ENCODE results near the gene MIEF2. TPM values are rescaled to one million over a fixed set of nuclear protein-coding genes. Genes with fewer than 3 reads are reported as not detected.
A peak's percentile ranks its signal among the peaks of the same experiment; 100 is the strongest.

MIEF2 gene
- polyA plus RNA-seq, 3 donors = 3.5 to 6.1 (median 4.9) TPM

- peaks cover 57 to 76% of the 10 kb centered on the region in 2 donors for H3K36me3 Mint-ChIP-seq
- intact Hi-C loops (cut with micrococcal nuclease) = no loop called here
- H3K27ac Mint-ChIP-seq = peak overlapping the region in 1 of 7 donors; percentile 40
- no peaks in the 10 kb centered on the region for H3K9me3 Mint-ChIP-seq
- TF ChIP-seq, protein P1, sequence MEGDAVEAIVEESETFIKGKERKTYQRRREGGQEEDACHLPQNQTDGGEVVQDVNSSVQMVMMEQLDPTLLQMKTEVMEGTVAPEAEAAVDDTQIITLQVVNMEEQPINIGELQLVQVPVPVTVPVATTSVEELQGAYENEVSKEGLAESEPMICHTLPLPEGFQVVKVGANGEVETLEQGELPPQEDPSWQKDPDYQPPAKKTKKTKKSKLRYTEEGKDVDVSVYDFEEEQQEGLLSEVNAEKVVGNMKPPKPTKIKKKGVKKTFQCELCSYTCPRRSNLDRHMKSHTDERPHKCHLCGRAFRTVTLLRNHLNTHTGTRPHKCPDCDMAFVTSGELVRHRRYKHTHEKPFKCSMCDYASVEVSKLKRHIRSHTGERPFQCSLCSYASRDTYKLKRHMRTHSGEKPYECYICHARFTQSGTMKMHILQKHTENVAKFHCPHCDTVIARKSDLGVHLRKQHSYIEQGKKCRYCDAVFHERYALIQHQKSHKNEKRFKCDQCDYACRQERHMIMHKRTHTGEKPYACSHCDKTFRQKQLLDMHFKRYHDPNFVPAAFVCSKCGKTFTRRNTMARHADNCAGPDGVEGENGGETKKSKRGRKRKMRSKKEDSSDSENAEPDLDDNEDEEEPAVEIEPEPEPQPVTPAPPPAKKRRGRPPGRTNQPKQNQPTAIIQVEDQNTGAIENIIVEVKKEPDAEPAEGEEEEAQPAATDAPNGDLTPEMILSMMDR (IDR thresholded peaks at IDR 0.05) = no peak
- peaks cover 33% of the 10 kb centered on the region for H4K20me1 ChIP-seq (ENCODE audit: insufficient read depth, low read length)
- no peak overlapping the region for H3K4me3 Mint-ChIP-seq
- H3K9ac ChIP-seq (ENCODE audit: insufficient read depth, low read length, poor library complexity, severe bottlenecking) = no peak overlapping the region
- H2AFZ ChIP-seq (ENCODE audit: insufficient read depth, low read depth, low read length, poor library complexity, severe bottlenecking) = no peak overlapping the region
- peaks cover 49 to 81% of the 10 kb centered on the region in 2 donors for H3K36me3 ChIP-seq (replicated peaks in 1 of 2; ENCODE audit: control insufficient read depth in 1 of 2, insufficient read depth in 2 of 2, low read length in 2 of 2)
- H3K4me1 Mint-ChIP-seq = peaks cover 41% of the 10 kb centered on the region
- H3K27ac ChIP-seq (ENCODE audit: low read depth in 1 of 2, low read length in 2 of 2) = no peak overlapping the region
- no peak overlapping the region for H3K4me2 ChIP-seq (replicated peaks; ENCODE audit: extremely low read depth, low read length, poor library complexity, severe bottlenecking)
- no peaks in the 10 kb centered on the region for H3K9me3 ChIP-seq (replicated peaks in 1 of 2; ENCODE audit: control insufficient read depth in 1 of 2, insufficient read depth in 1 of 2, low read length in 2 of 2)
- H3K27me3 ChIP-seq (ENCODE audit: control insufficient read depth in 2 of 2, insufficient read depth in 2 of 2, low read length in 2 of 2) = no peaks in the 10 kb centered on the region
- no peaks in the 10 kb centered on the region for H3K27me3 Mint-ChIP-seq (ENCODE audit: low read depth in 3 of 3)
- H3K4me3 ChIP-seq (replicated peaks in 1 of 3; ENCODE audit: low read depth in 2 of 3, low read length in 3 of 3) = no peak overlapping the region
- H3K4me1 ChIP-seq (ENCODE audit: control insufficient read depth in 1 of 2, insufficient read depth in 2 of 2, low read length in 2 of 2) = peaks cover 27 to 43% of the 10 kb centered on the region in 2 donors
- no peak for DNase-seq
- peaks cover 79% of the 10 kb centered on the region for H3K79me2 ChIP-seq (ENCODE audit: insufficient read depth, low read length)
- no CpG with 5 or more reads among the region's 4 CpGs for WGBS (ENCODE audit: insufficient coverage)
These were observed 48.7 kb downstream of the MIEF2 start for GRCh38 chr17:18309202-18309601.

GRCh38 chr17:18314059-18314730 lies 53.7 kb downstream of the MIEF2 start:
- Histone ChIP-seq H3K27ac (ENCODE audit: low read depth in 1 of 2, low read length in 2 of 2) (peak overlapping the region; percentile 97 to 100), H3K79me2 (ENCODE audit: insufficient read depth, low read length) (peaks cover 94% of the 10 kb centered on the region), H3K4me3 (replicated peaks in 1 of 3; ENCODE audit: low read depth in 2 of 3, low read length in 3 of 3) (peak overlapping the region; percentile 55 to 88 (median 84)), H3K4me2 (replicated peaks; ENCODE audit: extremely low read depth, low read length, poor library complexity, severe bottlenecking) (peak overlapping the region; percentile 99), H3K27me3 (ENCODE audit: control insufficient read depth in 2 of 2, insufficient read depth in 2 of 2, low read length in 2 of 2) (no peaks in the 10 kb centered on the region), H4K20me1 (ENCODE audit: insufficient read depth, low read length) (peaks cover 69% of the 10 kb centered on the region), H3K4me1 (ENCODE audit: control insufficient read depth in 1 of 2, insufficient read depth in 2 of 2, low read length in 2 of 2) (peaks cover 57 to 79% of the 10 kb centered on the region in 2 donors), H3K36me3 (replicated peaks in 1 of 2; ENCODE audit: control insufficient read depth in 1 of 2, insufficient read depth in 2 of 2, low read length in 2 of 2) (peaks cover 16 to 39% of the 10 kb centered on the region in 2 donors), H2AFZ (ENCODE audit: insufficient read depth, low read depth, low read length, poor library complexity, severe bottlenecking) (peak overlapping the region; percentile 87), H3K9me3 (replicated peaks in 1 of 2; ENCODE audit: control insufficient read depth in 1 of 2, insufficient read depth in 1 of 2, low read length in 2 of 2) (no peaks in the 10 kb centered on the region), H3K9ac (ENCODE audit: insufficient read depth, low read length, poor library complexity, severe bottlenecking) (peak overlapping the region; percentile 98)
- H3K4me3 Mint-ChIP-seq = peak overlapping the region; percentile 93 to 97
- no peaks in the 10 kb centered on the region for H3K27me3 Mint-ChIP-seq (ENCODE audit: low read depth in 3 of 3)
- H3K27ac Mint-ChIP-seq = peak overlapping the region; percentile 98 to 100 (median 100)
- TF ChIP-seq, protein P1 (IDR thresholded peaks at IDR 0.05) = no peak
- peaks cover 0 to 4% (median 2%) of the 10 kb centered on the region in 7 donors for H3K9me3 Mint-ChIP-seq
- peaks cover 71% of the 10 kb centered on the region for H3K4me1 Mint-ChIP-seq
- peaks cover 47 to 53% of the 10 kb centered on the region in 2 donors for H3K36me3 Mint-ChIP-seq
- WGBS (ENCODE audit: insufficient coverage) = 0% methylated on average over 35 of the region's 39 CpGs
- intact Hi-C loops (cut with micrococcal nuclease) = loop anchor here (2.0 kb wide), 2 partner anchors 13 to 53 kb away; partner anchors contain the start of gene MIEF2 (in 2 of the 2)
- no peak for DNase-seq
